DMS53 treated with DMSO at 0.1 percent for 48 hours (cell line): ENCODE measurements around the gene SLC39A7.

Experiments
- DNase-seq: peaks from one replicate; lab custom pipeline; 2025; ENCODE audit not compliant: unreplicated experiment; lab: John Stamatoyannopoulos, UW

The SLC39A7 gene

GRCh38 chr6:33170176-33171015, 30.3 kb upstream of the SLC39A7 start:
- no peak for DNase-seq

- DNase-seq = no peak
These were observed 29.4 kb upstream of the SLC39A7 start for GRCh38 chr6:33171016-33171879.

DNA sequence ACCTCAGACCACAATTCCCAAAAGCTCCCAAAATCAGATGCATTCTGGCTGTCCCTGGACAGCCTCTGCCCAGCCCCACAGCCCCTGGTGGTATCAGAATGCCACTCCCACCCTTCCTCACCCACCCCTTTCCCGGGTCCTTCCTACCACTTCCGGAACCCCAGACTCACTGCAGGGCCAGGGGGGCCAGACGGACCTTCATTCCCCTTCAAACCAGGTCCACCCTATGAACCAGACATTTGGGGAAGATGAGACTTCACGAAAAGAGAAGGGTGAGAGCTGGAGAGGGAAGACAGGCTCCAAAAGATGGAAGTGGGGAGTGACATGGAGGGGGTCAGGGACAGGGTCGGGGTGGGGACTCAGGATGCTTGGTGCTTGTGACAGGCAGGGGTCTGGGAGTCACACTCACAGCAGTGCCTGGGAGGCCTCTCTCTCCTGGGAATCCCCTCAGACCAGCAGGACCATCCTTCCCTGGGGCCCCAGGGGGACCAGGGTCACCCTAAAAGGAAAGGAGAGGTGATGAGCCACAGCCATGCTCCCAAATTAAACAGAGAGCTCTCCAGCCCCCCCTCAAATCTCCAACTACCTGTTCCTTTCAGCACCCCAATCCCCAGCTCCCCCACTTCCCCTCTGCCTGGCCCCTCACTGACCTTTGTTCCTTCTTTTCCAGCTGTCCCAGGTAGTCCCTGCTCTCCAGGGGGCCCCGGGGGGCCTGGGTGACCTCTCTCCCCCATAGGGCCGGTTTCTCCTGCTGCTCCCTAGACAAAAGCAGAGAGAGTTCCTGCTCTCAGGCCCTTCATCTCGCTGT, 28.6 kb upstream of the SLC39A7 start:
- no peak for DNase-seq

DNA sequence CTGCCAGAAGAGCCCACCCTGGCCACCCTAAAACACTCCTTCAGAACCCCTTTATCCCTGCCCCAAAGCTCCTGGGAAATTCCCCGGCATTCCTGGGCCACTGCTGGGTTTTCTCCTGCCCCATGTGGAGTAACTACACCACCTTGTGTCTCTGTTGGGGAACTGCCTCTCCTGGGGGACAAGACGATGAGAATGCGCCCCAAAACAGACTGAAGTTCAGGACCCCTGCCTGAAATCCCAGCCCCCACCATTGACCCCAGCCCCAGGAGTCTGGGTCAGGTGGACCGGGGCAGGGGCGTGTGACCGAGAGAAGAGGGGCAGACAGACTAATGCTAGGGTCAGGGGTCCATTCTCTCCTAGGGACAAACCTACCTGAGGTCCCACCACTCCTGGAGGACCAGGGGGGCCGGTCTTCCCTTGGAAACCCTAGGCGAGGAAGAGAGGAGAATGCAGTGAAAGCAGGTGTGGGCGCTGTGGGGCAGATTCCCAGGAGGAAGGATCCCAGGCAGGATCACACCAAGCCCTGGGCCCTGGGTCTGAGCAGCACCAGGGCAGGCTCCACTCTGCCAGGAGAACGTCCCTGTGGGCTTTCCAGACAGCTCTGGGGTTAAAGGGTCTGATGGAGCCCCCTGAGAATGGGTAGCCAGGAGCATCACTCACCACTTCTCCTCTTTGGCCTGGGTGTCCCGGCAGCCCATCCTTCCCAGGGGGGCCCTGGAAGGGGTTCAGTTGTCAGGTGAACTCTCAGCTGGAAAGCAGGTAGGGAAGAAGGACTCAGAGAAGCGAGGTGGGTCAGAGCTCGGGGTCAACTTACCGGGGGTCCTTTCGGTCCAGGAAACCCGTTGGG, 27.8 kb upstream of the SLC39A7 start:
- DNase-seq = no peak

DNA sequence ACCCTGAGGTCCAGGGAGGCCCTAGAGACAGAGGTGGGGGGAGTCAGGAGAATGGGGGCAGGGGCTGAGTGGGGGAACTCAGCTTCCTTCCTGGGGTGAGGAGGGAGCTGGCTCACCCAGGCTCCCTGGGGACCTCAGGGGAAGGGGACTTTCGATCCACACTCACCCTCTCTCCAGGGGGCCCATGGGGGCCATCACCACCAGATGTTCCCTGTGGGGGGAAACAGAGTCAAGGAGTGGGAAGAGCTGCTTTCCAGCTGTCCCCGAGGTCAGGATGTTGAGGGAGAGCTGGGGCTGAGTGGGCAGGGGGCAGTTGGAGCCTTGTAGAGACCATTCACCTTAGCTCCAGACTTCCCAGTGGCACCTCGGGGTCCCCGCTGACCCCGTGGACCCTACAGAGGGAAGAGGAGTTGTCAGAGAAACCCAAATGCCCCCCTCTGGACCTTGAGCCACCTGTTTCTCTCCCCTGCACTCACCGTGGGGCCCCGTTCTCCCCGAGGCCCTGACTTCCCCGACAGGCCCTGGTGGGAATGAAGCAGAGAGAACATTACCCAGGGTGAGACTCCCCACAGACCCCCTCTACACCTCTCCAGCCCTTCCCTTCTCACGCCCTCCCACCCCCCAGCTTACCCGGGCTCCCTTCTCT, 27.0 kb upstream of the SLC39A7 start:
- DNase-seq = no peak

- no peak for DNase-seq
These were observed 25.9 kb upstream of the SLC39A7 start for GRCh38 chr6:33174784-33175183.

DNA sequence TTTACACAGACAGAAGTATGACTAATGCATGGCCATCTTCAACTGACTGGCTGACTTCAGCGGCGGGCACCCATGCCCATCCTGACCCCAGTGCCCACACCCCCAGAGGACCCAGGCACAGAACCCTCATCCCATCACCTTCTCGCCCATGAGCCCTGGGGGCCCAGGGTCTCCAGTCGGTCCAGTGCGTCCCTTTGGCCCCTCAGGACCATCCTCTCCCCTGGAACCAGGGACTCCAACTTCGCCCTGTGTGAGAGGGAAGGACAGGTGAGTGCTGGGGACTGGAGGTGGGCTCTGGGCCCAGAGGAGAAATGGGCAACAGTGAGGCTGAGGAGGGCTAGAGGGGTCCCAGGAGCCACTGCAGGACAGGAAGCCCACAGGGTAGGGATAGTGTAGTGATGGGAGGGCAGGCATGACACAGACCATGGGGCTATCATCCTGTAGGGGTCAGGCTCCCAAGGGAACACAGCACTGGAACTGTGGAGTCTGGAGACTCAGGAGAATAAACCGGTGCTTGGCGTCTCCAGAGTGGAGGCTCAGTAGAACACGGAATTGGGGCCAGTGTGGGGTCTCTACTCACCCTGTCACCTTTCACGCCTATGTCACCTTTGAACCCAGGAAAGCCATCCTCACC, 25.1 kb upstream of the SLC39A7 start:
- DNase-seq = no peak

- DNase-seq = no peak
These were observed 23.8 kb upstream of the SLC39A7 start for GRCh38 chr6:33176906-33177305.

GRCh38 chr6:33177552-33178446, 22.9 kb upstream of the SLC39A7 start:
- DNase-seq = no peak

GRCh38 chr6:33178755-33179475, 21.8 kb upstream of the SLC39A7 start:
- no peak for DNase-seq

DNA sequence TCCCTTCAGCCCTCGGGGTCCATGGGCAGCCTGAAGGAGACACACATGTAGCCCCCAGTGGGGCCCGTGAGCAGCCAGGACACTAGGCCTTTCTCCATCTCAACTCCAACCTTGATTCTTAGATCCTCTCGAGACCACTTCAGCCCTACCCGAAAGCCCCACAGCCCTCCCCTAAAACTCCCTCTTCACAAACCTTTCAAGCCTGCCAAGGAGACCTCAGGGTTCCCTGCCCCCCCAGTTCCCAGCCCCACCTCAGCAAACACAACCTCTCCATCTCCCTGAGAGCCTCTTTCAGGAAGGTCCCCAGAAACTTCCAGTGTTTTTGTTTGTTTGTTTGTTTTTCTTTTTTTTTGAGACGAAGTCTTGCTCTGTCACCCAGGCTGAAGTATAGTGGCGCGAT, 19.5 kb upstream of the SLC39A7 start:
- DNase-seq = no peak

DNA sequence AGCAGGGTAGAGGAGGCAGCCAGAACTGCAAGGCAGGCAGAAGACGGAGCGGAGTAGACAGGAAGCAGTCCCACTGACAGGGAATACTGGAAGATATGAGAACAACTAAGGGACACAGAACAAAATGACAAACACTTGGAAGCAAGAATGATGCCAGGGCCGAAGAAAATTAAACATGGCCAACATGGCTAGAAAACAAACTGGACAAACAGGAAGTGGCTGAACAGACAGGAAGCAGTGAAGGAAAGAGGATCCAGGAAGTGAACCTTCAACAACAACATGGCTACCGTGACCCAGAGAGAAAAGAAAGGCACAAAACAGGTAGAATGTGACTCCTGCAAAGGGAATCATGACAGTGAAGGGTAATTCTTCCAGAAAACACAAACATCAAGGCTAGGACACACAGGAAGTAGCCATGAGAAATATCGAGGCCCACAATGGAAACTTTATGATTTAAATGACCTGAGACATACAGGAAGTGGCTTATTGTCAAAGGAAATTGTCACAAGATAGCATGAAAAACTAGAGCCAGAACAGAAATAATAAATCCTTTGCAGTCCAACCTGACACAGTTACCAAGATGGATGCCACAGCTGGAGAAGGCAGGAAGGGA, 17.5 kb upstream of the SLC39A7 start:
- no peak for DNase-seq

- DNase-seq = no peak
These were observed 15.5 kb upstream of the SLC39A7 start for GRCh38 chr6:33185190-33185589.

DNA sequence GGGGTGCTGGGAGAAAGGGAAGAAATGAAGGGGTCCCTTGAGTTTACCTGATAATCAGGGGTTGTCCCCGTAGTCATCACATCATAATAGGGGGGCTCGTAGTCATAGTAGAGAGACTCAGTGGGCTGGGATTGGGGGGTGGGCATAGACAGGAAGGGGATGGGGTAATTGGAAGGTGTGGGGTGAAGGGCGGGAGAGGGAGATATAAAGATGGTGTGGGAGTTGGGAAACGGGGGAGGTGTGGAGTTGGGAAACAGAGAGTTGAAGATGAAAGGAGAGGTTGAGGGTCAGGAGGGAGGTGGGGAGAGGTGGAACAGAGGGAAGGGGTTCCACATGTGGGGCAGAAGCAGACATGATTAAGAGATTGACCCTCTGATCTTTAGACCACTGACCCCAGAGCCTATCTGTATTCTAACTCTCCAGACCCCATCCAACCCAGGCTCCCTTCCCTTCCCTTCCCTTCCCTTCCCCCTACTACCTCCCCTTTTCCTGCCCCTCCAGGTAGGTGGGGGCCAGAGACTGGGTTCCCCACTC, 14.9 kb upstream of the SLC39A7 start:
- no peak for DNase-seq

DNA sequence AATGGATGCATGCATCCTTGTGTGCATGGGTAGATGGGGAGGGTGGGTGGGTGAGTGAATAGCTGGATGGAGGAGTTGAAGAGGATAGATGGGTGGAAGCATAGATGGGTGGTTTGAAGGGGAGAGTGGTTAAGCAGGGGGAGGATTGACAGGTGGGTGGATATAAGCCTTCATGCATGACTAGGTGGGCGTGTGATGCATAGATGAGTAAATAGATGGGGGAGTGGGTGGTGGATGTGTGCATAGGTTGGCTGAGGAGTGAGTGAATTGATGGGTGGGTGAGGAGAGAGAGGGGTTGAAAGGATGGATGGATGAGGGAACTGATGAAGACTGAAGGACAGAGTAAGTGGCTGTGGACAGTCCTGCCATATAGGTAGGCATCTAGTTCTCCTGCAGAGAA, 12.9 kb upstream of the SLC39A7 start:
- no peak for DNase-seq

- no peak for DNase-seq
These were observed 11.5 kb upstream of the SLC39A7 start for GRCh38 chr6:33189164-33189563.
